IPS-18a (cell line): Measurements from ENCODE around the gene GNAI3.

Experiments
- H3K27ac ChIP-seq: one replicate; pipeline ENCODE4 v1.5.1; 2013; ENCODE audit warnings: low read length
- H3K27me3 ChIP-seq: one replicate; pipeline ENCODE4 v1.6.1; 2013; ENCODE audit warnings: mild to moderate bottlenecking, low read length; ENCODE audit not compliant: control insufficient read depth, insufficient read depth
- H3K36me3 ChIP-seq: one replicate; pipeline ENCODE4 v1.6.1; 2013; ENCODE audit warnings: low read depth, low read length; ENCODE audit not compliant: control insufficient read depth
- H3K4me1 ChIP-seq: one replicate; pipeline ENCODE4 v1.6.1; 2013; ENCODE audit warnings: low read depth, low read length; ENCODE audit not compliant: control insufficient read depth
- H3K4me3 ChIP-seq: one replicate; pipeline ENCODE4 v1.5.1; 2013; ENCODE audit warnings: low read length
- H3K9ac ChIP-seq: one replicate; pipeline ENCODE4 v1.6.1; 2013; ENCODE audit warnings: mild to moderate bottlenecking, low read length, moderate library complexity
- H3K9me3 ChIP-seq: one replicate; pipeline ENCODE4 v1.6.1; 2013; ENCODE audit warnings: low read depth, low read length; ENCODE audit not compliant: control insufficient read depth

Gene GNAI3

DNA sequence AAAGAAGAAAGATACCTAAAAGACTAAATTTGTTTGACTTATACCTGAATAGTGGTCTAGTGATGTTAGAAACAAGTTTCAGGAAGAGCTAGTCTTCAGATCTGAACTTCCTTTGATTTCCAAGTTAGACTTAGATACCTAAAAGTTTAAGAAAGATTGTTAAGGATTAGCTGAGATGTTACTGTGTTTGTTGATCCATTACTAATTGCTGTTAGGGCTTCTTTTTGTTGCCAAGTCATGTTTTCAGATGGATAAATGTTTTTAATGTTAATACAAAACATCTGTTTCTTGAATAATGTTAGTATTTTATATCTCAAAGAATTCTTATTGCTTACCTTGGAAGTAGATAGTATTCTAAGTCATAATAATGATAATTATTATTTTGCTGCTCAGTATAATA, 11.6 kb downstream of the GNAI3 start:
- H3K4me3 ChIP-seq = no peak overlapping the region
- H3K27me3 ChIP-seq = no peaks in the 10 kb centered on the region
- H3K9me3 ChIP-seq = no peaks in the 10 kb centered on the region
- no peak overlapping the region for H3K27ac ChIP-seq
- no peaks in the 10 kb centered on the region for H3K36me3 ChIP-seq
- peaks cover 25% of the 10 kb centered on the region for H3K4me1 ChIP-seq
- H3K9ac ChIP-seq = no peak overlapping the region

DNA sequence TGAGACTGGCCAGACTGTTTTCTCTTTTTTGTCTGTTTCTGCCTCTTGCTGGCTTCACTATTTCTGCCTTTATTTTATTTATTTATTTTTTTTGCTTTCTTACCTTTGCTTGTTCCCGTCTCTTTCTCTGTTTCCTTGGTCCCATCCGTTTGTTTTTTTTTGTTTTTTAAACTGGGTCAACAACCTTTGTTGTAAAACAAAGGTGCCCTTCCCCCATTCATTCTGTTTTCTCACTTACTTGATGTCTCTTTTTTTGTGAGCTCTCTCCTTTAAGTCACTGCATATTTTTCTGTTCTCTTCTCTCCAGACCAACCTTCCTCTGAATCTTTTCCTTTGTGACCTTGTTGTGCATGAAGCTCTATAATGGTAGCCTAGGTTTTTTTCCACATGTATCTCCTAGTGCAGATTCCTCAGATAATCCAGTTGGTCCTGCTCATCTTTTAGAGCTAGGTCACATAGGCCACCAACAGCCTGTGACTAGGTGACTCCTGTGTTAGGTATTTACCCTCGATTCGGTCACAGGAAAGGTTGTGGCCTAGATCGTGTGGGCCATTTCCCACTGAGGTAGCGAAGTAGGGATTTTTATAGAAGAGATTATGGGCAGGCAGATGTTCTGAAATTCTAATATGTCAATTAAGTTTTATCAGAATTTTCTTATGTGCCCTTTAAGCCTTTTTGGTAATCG, 15.9 kb downstream of the GNAI3 start:
- H3K27ac ChIP-seq = peak overlapping the region; percentile 44
- H3K9me3 ChIP-seq = no peaks in the 10 kb centered on the region
- H3K27me3 ChIP-seq = no peaks in the 10 kb centered on the region
- H3K36me3 ChIP-seq = no peaks in the 10 kb centered on the region
- H3K4me1 ChIP-seq = peaks cover 35% of the 10 kb centered on the region
- peak overlapping the region; percentile 59 for H3K9ac ChIP-seq
- peak overlapping the region; percentile 34 for H3K4me3 ChIP-seq

DNA sequence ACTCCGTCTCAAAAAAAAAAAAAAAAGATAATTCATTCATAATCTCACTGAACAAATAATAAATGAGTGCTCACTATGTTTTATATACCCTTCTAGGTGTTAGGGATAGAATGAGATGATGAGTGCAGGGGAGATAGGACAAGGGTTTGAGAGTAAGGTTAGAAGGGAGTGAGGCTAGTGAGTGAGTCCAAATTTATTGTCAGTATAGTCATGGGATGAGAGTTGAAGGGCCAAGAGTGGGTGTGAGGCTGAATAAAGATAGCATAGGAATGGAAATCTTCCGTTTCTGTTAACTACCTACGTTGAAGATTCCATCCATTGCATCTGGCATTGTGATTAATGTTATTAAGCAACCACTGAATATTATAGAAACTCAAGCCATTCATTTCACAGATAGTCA, 16.8 kb downstream of the GNAI3 start:
- no peak overlapping the region for H3K4me3 ChIP-seq
- H3K9ac ChIP-seq = no peak overlapping the region
- H3K27me3 ChIP-seq = no peaks in the 10 kb centered on the region
- H3K4me1 ChIP-seq = peaks cover 38% of the 10 kb centered on the region
- no peaks in the 10 kb centered on the region for H3K9me3 ChIP-seq
- H3K36me3 ChIP-seq = no peaks in the 10 kb centered on the region
- no peak overlapping the region for H3K27ac ChIP-seq

DNA sequence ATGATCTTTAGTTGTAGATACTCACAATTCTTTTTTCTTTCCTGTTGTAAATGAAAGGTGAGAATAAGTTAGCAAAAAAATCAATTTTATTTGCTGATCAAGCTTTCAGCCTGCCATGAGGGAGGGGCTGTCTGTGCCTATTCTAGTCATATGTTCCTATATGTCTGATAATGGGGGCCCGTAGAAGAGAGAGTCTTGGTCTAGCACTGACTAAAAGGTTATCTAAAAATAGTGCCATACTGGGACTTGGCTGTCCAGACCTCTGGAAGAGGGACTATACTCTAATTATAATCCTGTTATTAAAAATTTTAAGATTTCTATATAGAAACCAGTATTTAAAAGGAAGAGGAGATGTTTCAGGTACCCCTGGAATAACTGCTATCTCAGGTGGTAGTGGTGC, 18.6 kb downstream of the GNAI3 start:
- no peak overlapping the region for H3K4me3 ChIP-seq
- H3K9me3 ChIP-seq = no peaks in the 10 kb centered on the region
- no peaks in the 10 kb centered on the region for H3K27me3 ChIP-seq
- no peak overlapping the region for H3K27ac ChIP-seq
- H3K4me1 ChIP-seq = peaks cover 38% of the 10 kb centered on the region
- H3K36me3 ChIP-seq = no peaks in the 10 kb centered on the region
- H3K9ac ChIP-seq = no peak overlapping the region

DNA sequence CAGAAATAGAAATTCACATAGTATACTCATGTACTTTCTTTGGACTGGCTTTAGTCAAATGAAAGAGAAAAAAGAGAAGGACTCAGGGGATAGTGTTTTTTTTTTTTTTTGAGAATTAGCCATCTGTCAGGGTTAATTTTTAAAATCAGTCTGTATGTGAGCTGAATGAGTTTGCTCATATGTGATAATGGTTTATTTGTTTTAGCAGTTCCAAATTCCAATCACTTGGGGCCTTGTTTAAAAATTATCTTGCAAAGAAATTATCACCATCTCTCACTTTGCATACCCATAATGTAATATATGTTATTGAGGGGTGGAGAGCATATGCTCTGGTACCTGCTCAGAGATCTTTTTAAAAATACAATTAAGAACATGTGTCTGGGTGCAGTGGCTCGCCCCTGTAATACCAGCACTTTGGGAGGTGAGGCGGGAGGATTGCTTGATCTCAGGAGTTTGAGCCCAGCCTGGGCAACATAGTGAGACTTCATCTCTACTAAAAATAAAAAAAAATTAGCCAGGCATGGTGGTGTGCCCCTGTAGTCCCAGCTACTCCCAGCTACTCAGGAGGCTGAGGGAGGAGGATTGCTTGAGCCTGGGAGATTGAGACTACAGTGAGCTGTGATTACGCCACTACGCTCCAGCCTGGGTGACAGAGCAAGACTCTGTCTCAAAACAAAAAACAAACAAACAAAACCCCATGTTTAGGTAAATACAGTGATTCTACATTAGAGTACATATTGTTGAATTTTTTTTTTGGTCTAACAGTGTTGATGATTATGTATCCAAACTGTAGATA, 19.7 kb downstream of the GNAI3 start:
- H3K36me3 ChIP-seq = no peaks in the 10 kb centered on the region
- peaks cover 29% of the 10 kb centered on the region for H3K4me1 ChIP-seq
- H3K9me3 ChIP-seq = no peaks in the 10 kb centered on the region
- no peak overlapping the region for H3K4me3 ChIP-seq
- no peak overlapping the region for H3K27ac ChIP-seq
- H3K9ac ChIP-seq = no peak overlapping the region
- H3K27me3 ChIP-seq = no peaks in the 10 kb centered on the region

DNA sequence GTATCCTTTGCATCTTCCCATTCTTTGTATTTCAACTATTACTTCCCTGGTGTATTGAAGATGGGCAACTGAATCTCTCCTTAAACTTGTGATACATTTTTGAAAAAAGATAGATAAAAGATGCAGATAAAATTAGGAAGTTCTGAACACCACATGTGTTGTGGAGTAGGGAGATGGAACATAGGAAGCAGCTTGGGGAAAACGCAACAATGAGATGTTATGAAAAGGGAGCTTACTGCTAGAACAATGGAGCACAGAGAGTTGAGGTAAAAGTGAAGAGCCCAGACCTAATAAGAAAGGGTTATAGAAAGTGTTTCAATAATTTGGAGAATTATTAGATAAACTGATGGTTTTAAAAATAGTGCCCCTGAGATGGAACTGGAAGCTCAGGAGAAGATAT, 20.9 kb downstream of the GNAI3 start:
- H3K9ac ChIP-seq = no peak overlapping the region
- no peak overlapping the region for H3K4me3 ChIP-seq
- H3K27me3 ChIP-seq = no peaks in the 10 kb centered on the region
- no peaks in the 10 kb centered on the region for H3K36me3 ChIP-seq
- no peaks in the 10 kb centered on the region for H3K9me3 ChIP-seq
- H3K27ac ChIP-seq = no peak overlapping the region
- peaks cover 18% of the 10 kb centered on the region for H3K4me1 ChIP-seq

DNA sequence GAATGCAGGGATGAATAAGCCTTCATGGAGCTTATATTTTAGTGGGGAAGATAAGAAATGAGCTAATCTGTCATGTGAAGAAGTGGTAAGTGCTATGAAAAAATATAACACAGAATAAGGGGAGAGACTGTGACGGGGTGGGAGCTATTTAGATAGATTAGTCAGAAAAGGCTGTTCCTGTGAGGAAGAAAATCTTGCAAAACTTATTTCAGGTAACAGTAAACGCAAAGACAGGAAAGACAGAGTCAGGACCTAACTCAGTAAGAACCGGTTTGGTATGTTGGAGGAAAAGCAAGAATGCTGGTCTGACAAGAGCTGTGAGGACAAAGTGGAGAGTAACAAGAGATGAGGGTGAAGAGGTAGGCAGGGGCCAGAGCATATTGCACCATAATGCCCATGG, 22.0 kb downstream of the GNAI3 start:
- no peaks in the 10 kb centered on the region for H3K36me3 ChIP-seq
- peaks cover 10% of the 10 kb centered on the region for H3K4me1 ChIP-seq
- no peak overlapping the region for H3K4me3 ChIP-seq
- no peak overlapping the region for H3K27ac ChIP-seq
- H3K9me3 ChIP-seq = no peaks in the 10 kb centered on the region
- no peaks in the 10 kb centered on the region for H3K27me3 ChIP-seq
- H3K9ac ChIP-seq = no peak overlapping the region

DNA sequence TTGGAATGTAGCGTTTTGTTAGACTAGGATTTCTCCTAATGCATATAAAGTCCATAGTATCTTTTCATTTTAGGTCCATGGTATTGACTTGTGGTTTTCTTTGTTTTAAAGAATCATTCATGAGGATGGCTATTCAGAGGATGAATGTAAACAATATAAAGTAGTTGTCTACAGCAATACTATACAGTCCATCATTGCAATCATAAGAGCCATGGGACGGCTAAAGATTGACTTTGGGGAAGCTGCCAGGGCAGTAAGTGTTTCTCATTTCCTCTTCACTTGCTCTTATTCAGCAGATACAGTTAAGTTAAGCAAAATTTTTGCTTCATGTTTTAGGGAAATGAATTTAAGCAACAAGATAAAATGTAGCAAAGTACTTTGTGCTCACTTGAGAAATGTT, 25.4 kb downstream of the GNAI3 start:
- no peaks in the 10 kb centered on the region for H3K9me3 ChIP-seq
- no peaks in the 10 kb centered on the region for H3K27me3 ChIP-seq
- H3K9ac ChIP-seq = no peak overlapping the region
- H3K4me1 ChIP-seq = peaks cover 6% of the 10 kb centered on the region
- H3K4me3 ChIP-seq = no peak overlapping the region
- H3K27ac ChIP-seq = no peak overlapping the region
- peaks cover 3% of the 10 kb centered on the region for H3K36me3 ChIP-seq

DNA sequence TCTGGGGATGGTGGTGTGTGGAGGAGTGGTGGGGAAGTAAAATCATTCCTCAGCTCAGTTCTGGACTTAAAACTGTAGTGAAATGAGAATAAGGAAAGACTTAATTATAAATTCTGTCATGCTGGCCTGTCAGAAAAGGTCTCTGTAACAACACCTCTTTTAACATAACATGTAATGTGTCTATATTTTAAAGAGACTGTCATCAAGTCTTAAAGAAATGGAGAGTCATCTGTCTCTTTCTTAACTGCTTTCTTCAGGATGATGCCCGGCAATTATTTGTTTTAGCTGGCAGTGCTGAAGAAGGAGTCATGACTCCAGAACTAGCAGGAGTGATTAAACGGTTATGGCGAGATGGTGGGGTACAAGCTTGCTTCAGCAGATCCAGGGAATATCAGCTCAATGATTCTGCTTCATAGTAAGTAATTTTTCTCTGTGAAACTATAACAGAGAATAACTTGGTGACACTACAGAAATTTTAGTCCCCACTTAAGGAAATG, 30.6 kb downstream of the GNAI3 start:
- H3K9me3 ChIP-seq = no peaks in the 10 kb centered on the region
- no peak overlapping the region for H3K4me3 ChIP-seq
- H3K27me3 ChIP-seq = no peaks in the 10 kb centered on the region
- no peaks in the 10 kb centered on the region for H3K4me1 ChIP-seq
- H3K36me3 ChIP-seq = peaks cover 26% of the 10 kb centered on the region
- H3K27ac ChIP-seq = no peak overlapping the region
- no peak overlapping the region for H3K9ac ChIP-seq

DNA sequence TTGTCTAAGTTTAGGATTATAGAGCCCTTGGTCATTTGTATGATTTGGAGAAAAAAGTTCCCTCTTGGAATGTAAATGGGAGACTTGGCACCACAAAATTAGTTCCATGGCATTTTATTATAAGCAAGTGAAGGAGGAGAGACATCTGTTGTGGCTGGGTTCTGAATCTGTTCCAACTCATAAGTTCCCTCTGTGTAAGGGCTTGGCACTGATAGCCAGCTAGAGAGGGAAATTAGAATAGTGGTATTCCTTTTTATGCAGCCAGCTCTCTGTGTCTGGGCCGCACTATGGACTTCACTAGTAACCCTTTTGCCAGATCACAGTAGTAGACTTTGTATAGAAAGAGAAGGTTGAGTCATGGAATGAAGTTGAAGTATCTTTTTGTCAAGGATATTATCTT, 31.1 kb downstream of the GNAI3 start:
- Histone ChIP-seq H3K27me3 (no peaks in the 10 kb centered on the region), H3K9ac (no peak overlapping the region), H3K4me3 (no peak overlapping the region), H3K9me3 (no peaks in the 10 kb centered on the region), H3K27ac (no peak overlapping the region), H3K36me3 (peaks cover 31% of the 10 kb centered on the region), H3K4me1 (no peaks in the 10 kb centered on the region)

DNA sequence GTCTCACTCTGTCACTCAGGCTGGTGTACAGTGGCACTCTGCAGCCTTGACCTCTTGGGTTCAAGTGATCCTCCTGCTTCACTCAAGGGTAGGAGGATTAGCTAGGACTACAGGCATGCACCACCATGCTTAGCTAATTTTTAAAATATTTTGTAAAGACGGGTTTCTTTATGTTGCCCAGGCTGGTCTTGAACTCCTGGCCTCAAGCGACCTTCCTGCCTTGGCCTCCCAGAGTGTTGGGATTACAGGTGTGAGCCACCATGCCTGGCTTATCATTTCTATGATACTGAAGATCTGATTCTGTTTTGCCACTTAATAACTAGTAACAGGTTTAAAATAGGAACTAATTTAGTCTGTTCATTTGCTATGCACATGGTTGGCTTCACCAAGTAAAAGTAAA, 33.6 kb downstream of the GNAI3 start:
- no peak overlapping the region for H3K27ac ChIP-seq
- H3K9ac ChIP-seq = no peak overlapping the region
- H3K4me3 ChIP-seq = no peak overlapping the region
- H3K36me3 ChIP-seq = peaks cover 55% of the 10 kb centered on the region
- no peaks in the 10 kb centered on the region for H3K27me3 ChIP-seq
- H3K9me3 ChIP-seq = no peaks in the 10 kb centered on the region
- no peaks in the 10 kb centered on the region for H3K4me1 ChIP-seq

DNA sequence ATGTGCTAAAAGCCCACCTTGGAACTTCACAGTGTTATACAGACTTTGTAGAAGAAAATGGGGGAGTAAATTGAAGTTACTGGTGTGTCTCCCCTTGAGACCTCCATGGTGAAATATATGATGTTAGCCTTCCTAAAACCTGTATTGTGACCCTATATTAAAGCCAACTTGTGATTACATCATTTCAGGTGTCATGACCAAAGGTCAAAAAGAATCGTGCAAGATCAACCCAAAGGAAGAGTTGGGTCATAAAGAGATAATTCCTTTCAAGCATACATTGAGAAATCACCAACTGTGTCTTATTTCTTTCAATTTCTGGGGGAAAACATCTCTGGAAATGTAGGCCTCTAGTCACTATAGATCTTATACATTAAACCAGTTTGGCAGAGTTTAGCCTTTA, 36.4 kb downstream of the GNAI3 start:
- no peak overlapping the region for H3K4me3 ChIP-seq
- no peak overlapping the region for H3K27ac ChIP-seq
- H3K27me3 ChIP-seq = no peaks in the 10 kb centered on the region
- H3K9me3 ChIP-seq = no peaks in the 10 kb centered on the region
- no peaks in the 10 kb centered on the region for H3K4me1 ChIP-seq
- H3K9ac ChIP-seq = no peak overlapping the region
- H3K36me3 ChIP-seq = peaks cover 64% of the 10 kb centered on the region
